Karpas-422 (cell line): ENCODE data around the gene CLIP2. TPM values are rescaled to one million over a fixed set of nuclear protein-coding genes. Genes with fewer than 3 reads are reported as not detected.
"Not testable (repeated sequence)": the region's sequence is repeated elsewhere in the genome, so short reads cannot be mapped to it uniquely, and the experiment has no call there.

Source experiments
- DNase-seq: peaks from one replicate; pipeline ENCODE4 v3.0.0-alpha.2; 2015
- H2AFZ ChIP-seq: fragments of 200-600 bp; sonication (generic); 2 replicates; pipeline ENCODE4 v1.6.1; 2014; ENCODE audit warnings: antibody characterized with exemption, low read length, mixed read lengths
- H3K27ac ChIP-seq: fragments of 200-600 bp; sonication (generic); 2 replicates; pipeline ENCODE4 v1.5.1; 2014; ENCODE audit warnings: mild to moderate bottlenecking, low read length, moderate library complexity
- H3K27me3 ChIP-seq: fragments of 200-600 bp; sonication (generic); 2 replicates; pipeline ENCODE4 v1.6.1; 2014; ENCODE audit warnings: low read length, mixed read lengths
- H3K36me3 ChIP-seq: fragments of 200-600 bp; sonication (generic); 2 replicates; pipeline ENCODE4 v1.6.1; 2014; ENCODE audit warnings: low read length, mixed read lengths; ENCODE audit not compliant: insufficient read depth
- H3K4me1 ChIP-seq: fragments of 200-600 bp; sonication (generic); 2 replicates; pipeline ENCODE4 v1.6.1; 2014; ENCODE audit warnings: mild to moderate bottlenecking, low read length, mixed read lengths
- H3K4me2 ChIP-seq: fragments of 200-600 bp; sonication (generic); 2 replicates; pipeline ENCODE4 v1.6.1; 2014; ENCODE audit warnings: low read length, low read depth, mild to moderate bottlenecking; ENCODE audit not compliant: poor library complexity, severe bottlenecking
- H3K4me3 ChIP-seq: fragments of 200-600 bp; sonication (generic); 2 replicates; pipeline ENCODE4 v1.5.1; 2014; ENCODE audit warnings: mild to moderate bottlenecking, antibody characterized with exemption, low read length, mixed read lengths
- H3K79me2 ChIP-seq: fragments of 200-600 bp; sonication (generic); 2 replicates; pipeline ENCODE4 v1.6.1; 2014; ENCODE audit warnings: mild to moderate bottlenecking, low read length, mixed read lengths
- H3K9ac ChIP-seq: fragments of 200-600 bp; sonication (generic); 2 replicates; pipeline ENCODE4 v1.6.0; 2014; ENCODE audit warnings: low read length
- H3K9me2 ChIP-seq: fragments of 200-600 bp; sonication (generic), shearing (Covaris generic); replicated peaks from 2 replicates; pipeline ENCODE4 v1.6.0; 2014; ENCODE audit warnings: mild to moderate bottlenecking, low read length, moderate library complexity; ENCODE audit not compliant: insufficient read depth
- H3K9me3 ChIP-seq: fragments of 300-700, 200-600 bp; sonication (generic); 2 replicates; pipeline ENCODE4 v1.6.1; 2014; ENCODE audit warnings: low read length, mixed read lengths
- H4K20me1 ChIP-seq: fragments of 200-600 bp; sonication (generic); 2 replicates; pipeline ENCODE4 v1.6.1; 2014; ENCODE audit warnings: mild to moderate bottlenecking, antibody characterized with exemption, low read length, low read depth; ENCODE audit not compliant: insufficient read depth
- total RNA-seq: library from RNA; depleted of rRNA; stranded (reverse); fragments of >200 nt; shearing (Covaris generic); gene quantifications from 2 replicates; pipeline ENCODE4 v1.2.3, GENCODE V29; 2014; ENCODE audit warnings: low replicate concordance

The CLIP2 gene
- total RNA-seq, 1 experiment from 2014 or later, result not detected

DNA sequence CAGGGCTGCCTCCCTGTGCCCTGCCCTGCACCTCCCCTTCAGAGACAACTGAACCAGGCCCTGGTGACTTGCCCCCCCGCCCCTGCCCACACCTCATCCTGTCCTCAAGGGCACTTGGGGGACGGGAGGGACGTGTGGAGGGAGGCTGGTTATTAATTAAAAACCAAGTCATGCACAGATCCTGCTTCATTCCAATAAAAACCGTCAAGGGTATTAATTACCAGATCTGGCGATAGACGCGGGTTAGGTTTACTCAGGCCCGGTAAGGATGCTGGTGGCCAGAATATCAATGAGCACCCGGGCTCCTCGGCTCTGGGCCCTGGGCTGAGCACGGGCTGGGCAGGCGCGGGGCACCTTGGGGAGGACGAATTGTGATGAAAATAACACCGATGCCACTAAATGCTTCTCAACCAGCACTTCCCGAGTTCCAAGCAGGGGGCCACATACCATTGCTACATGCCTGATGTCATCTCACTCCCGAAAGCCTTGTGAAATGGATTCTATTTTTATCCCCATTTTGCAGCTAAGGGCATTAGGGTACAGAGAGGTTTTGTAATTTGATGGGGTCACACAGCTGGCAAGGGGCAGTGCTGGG is 140.0 kb downstream of the CLIP2 start:
- Histone ChIP-seq H3K4me3 (no peak overlapping the region), H2AFZ (no peak overlapping the region), H3K27ac (no peak overlapping the region), H3K4me1 (no peaks in the 10 kb centered on the region), H3K9me2 (no peaks in the 10 kb centered on the region), H4K20me1 (no peaks in the 10 kb centered on the region), H3K79me2 (no peaks in the 10 kb centered on the region), H3K9ac (no peak overlapping the region), H3K4me2 (no peak overlapping the region), H3K27me3 (no peaks in the 10 kb centered on the region), H3K36me3 (no peaks in the 10 kb centered on the region), H3K9me3 (no peaks in the 10 kb centered on the region)
- no peak for DNase-seq

DNA sequence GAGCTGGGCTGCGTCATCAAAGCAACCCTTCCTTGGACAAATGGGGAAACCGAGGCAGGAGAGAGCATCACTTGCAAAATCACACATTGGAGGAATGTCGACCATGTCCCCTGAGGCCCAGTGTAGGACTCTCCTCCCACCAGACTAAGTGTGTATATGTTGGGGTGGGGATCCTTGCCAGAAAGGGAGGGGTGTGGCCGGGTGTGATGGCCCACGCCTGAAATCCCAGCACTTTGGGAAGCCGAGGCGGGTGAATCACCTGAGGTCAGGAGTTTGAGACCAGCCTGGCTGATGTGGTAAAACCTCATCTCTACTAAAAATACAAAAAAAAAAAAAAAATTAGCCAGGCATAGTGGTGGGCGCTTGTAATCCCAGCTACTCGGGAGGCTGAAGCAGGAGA is 141.2 kb downstream of the CLIP2 start:
- not testable (repeated sequence) for H3K4me1 ChIP-seq, H3K36me3 ChIP-seq, H2AFZ ChIP-seq, H3K9me3 ChIP-seq, H4K20me1 ChIP-seq, H3K27ac ChIP-seq, DNase-seq, H3K9me2 ChIP-seq, H3K27me3 ChIP-seq, H3K4me3 ChIP-seq, H3K9ac ChIP-seq, H3K79me2 ChIP-seq, H3K4me2 ChIP-seq

DNA sequence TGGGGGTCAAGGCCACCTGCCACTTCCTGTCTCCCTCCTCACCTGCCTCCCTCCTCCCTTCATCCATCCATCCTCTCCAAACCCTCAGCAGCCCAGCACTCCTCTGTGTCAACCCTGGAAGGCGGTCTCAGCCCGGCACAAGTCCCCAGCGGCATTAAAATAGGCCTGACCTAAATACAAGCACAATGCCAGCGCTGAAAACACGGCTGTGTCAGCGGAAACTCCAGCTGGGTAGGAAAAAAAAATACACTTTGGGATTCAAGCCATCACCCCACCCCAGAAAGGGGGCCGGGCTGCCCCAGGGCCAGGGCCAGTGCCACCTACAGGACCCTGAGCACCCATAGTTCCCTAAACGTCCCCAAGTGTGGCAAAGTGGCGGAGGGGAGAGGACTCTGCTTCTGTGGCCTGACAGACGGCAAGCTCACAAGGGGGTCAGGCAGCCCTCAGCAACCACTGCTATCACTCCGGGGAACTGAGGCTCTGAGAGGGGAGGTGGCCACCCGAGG is 141.8 kb downstream of the CLIP2 start:
- Histone ChIP-seq H3K4me1 (no peaks in the 10 kb centered on the region), H3K27me3 (no peaks in the 10 kb centered on the region)

DNA sequence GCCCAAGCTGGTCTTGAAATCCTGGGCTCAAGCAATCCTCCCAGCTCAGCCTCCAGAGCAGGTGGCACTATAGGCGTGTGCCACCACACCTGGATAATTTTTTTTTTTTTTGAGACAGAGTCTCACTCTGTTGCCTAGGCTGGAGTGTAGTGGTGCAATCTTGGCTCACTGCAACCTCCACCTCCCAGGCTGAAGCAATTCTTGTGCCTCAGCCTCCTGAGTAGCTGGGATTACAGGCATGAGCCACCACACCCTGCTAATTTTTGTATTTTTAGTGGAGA is 148.0 kb downstream of the CLIP2 start:
- DNase-seq, result not testable (repeated sequence)

More for the DNA sequence above, 141.8 kb downstream of the CLIP2 start:
- Histone ChIP-seq H3K9me2 (no peaks in the 10 kb centered on the region), H2AFZ (no peak overlapping the region), H4K20me1 (no peaks in the 10 kb centered on the region), H3K27ac (no peak overlapping the region), H3K9ac (no peak overlapping the region), H3K36me3 (no peaks in the 10 kb centered on the region), H3K9me3 (no peaks in the 10 kb centered on the region), H3K4me2 (no peak overlapping the region), H3K79me2 (no peaks in the 10 kb centered on the region), H3K4me3 (no peak overlapping the region)
- DNase-seq, result no peak

DNA sequence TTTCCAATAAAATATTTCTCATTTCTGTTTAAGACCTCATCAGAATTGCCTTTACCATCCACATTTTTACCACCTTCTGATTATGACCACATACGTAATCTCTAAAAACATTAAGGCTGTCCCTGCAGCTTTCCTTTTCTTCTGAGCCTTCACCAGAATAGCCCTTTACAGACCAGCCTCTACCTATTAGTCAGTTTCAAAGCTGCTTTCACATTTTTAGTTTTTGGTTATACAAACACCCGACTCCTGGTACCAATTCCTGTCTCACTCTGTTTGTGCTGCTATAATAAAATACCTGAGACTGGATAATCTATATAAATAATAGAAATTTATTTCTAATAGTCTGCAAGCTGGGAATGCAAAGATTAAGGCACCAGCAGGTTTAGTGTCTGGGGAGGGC is 149.1 kb downstream of the CLIP2 start:
- Histone ChIP-seq H4K20me1 (no peaks in the 10 kb centered on the region), H3K4me1 (no peaks in the 10 kb centered on the region), H3K4me3 (no peak overlapping the region), H3K36me3 (no peaks in the 10 kb centered on the region), H3K4me2 (no peak overlapping the region), H3K9me2 (no peaks in the 10 kb centered on the region), H2AFZ (no peak overlapping the region), H3K9me3 (no peaks in the 10 kb centered on the region), H3K9ac (no peak overlapping the region), H3K79me2 (no peaks in the 10 kb centered on the region), H3K27me3 (no peaks in the 10 kb centered on the region), H3K27ac (no peak overlapping the region)
- DNase-seq, result no peak

More for the DNA sequence above, 148.0 kb downstream of the CLIP2 start:
- not testable (repeated sequence) for H4K20me1 ChIP-seq, H3K36me3 ChIP-seq, H3K9me3 ChIP-seq, H3K9me2 ChIP-seq, H3K4me1 ChIP-seq, H3K4me2 ChIP-seq, H3K27ac ChIP-seq, H2AFZ ChIP-seq, H3K79me2 ChIP-seq, H3K27me3 ChIP-seq, H3K9ac ChIP-seq, H3K4me3 ChIP-seq

DNA sequence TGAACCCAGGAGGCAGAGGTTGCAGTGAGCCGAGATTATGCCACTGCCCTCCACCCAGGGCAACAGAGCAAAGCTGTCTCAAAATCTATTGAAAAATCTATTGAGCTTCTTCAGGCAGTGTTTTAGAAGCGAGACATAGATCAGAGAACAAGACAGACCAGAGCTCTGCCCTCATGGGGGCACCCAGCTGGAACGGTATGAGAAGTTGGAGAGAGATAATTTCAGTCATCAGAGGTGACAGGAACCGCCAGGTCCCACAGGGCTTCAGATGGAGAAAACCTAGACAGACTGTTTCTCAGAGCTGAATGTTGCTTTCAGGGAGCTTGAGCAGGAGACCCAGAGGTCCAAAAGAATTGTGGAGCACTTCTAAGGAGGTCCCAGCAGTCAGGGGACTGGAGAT is 150.3 kb downstream of the CLIP2 start:
- Histone ChIP-seq H3K4me2 (no peak overlapping the region), H3K27me3 (no peaks in the 10 kb centered on the region), H3K79me2 (no peaks in the 10 kb centered on the region), H3K9me3 (no peaks in the 10 kb centered on the region), H4K20me1 (no peaks in the 10 kb centered on the region), H2AFZ (no peak overlapping the region), H3K9me2 (no peaks in the 10 kb centered on the region), H3K4me1 (no peaks in the 10 kb centered on the region), H3K36me3 (no peaks in the 10 kb centered on the region), H3K27ac (no peak overlapping the region), H3K9ac (no peak overlapping the region), H3K4me3 (no peak overlapping the region)
- DNase-seq, result no peak

DNA sequence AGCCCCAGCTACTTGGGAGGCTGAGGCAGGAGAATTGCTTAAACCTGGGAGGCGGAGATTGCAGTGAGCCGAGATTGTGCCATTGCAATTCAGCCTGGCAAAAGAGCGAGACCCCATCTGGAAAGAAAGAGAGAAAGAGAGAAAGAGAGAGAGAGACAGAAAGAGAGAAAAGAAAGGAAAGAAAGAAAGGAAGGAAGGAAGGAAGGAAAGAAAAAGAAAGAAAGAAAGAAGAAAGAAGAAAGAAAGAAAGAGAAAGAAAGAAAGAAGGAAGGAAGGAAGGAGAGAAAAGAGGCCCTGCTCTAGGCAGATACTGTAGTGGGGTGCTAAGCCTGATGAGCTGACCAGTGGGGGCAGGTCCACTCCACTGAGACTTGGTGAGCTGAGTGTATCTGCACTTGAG is 150.9 kb downstream of the CLIP2 start:
- H3K4me2 ChIP-seq, H3K9me3 ChIP-seq, H3K36me3 ChIP-seq, H3K4me1 ChIP-seq, H3K27ac ChIP-seq, H4K20me1 ChIP-seq, H3K27me3 ChIP-seq, H3K79me2 ChIP-seq, H2AFZ ChIP-seq, DNase-seq, H3K4me3 ChIP-seq, H3K9me2 ChIP-seq, H3K9ac ChIP-seq: not testable (repeated sequence)

DNA sequence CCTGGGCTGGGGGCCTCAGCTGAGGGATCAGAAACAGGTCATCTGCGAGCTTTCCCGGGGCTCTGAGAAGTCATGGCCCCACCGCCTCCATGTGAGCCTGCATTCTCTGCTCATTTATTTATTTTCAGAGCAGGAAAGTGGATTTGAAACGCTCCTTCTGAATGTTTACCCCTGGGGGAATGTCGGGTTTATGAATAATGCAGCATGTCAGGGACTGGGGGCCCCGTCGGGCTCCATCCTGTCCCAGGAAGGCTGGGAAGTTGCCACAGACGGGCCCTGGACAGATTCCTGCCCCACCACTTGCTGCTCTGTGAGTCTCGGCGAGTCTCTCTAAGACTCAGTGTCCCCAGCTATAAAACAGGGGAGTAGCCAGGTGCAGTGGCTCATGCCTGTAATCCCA is 152.6 kb downstream of the CLIP2 start:
- H3K79me2 ChIP-seq, result no peaks in the 10 kb centered on the region
- H3K9ac ChIP-seq, result no peak overlapping the region
- H3K27ac ChIP-seq, result no peak overlapping the region
- no peaks in the 10 kb centered on the region for H3K4me1 ChIP-seq
- no peaks in the 10 kb centered on the region for H3K9me3 ChIP-seq
- H3K9me2 ChIP-seq, result no peaks in the 10 kb centered on the region
- H4K20me1 ChIP-seq, result no peaks in the 10 kb centered on the region
- H3K4me2 ChIP-seq, result no peak overlapping the region
- no peak overlapping the region for H2AFZ ChIP-seq
- no peaks in the 10 kb centered on the region for H3K36me3 ChIP-seq
- no peaks in the 10 kb centered on the region for H3K27me3 ChIP-seq
- no peak overlapping the region for H3K4me3 ChIP-seq
- DNase-seq, result no peak
